Spleen (tissue), 11 donors: ENCODE results near the gene STAG1. TPM values are rescaled to one million over a fixed set of nuclear protein-coding genes. Genes with fewer than 3 reads are reported as not detected.
"Not testable (repeated sequence)": the region's sequence is repeated elsewhere in the genome, so short reads cannot be mapped to it uniquely, and the experiment has no call there.

ENCODE experiments used
- DNase-seq: peaks from one replicate; pipeline ENCODE4 v3.0.0-alpha.2; 2020
- H3K27ac ChIP-seq, 8 donors: fragments of 200-600 bp; sonication (generic) in 7 of 8; 1 replicate in 4 of 8; 2 replicates in 4 of 8; pipeline versions ENCODE4 v1.5.0 to v1.8.0; 2016 to 2021; ENCODE audit warnings: inconsistent platforms in 4 of 8, mild to moderate bottlenecking in 4 of 8, moderate library complexity in 1 of 8
- H3K27me3 ChIP-seq, 7 donors: fragments of 200-600 bp; sonication (generic) in 6 of 7; replicated peaks in 1 of 7; 1 replicate in 4 of 7; 2 replicates in 3 of 7; pipeline versions ENCODE4 v1.5.0 to v1.8.0; 2016 to 2021; ENCODE audit warnings: inconsistent platforms in 3 of 7, mild to moderate bottlenecking in 1 of 7
- H3K36me3 ChIP-seq, 6 donors: fragments of 200-600 bp; sonication (generic) in 5 of 6; 1 replicate in 4 of 6; 2 replicates in 2 of 6; pipeline versions ENCODE4 v1.5.0 to v1.8.0; 2016 to 2021; ENCODE audit warnings: inconsistent platforms in 2 of 6
- H3K4me1 ChIP-seq, 6 donors: fragments of 200-600 bp; sonication (generic) in 5 of 6; 1 replicate in 3 of 6; 2 replicates in 3 of 6; pipeline versions ENCODE4 v1.5.0 to v1.8.0; 2016 to 2021; ENCODE audit warnings: inconsistent platforms in 3 of 6
- H3K4me3 ChIP-seq, 8 donors: fragments of 200-600 bp; sonication (generic) in 7 of 8; 1 replicate in 4 of 8; 2 replicates in 4 of 8; pipeline versions ENCODE4 v1.5.0 to v1.8.0; 2016 to 2021; ENCODE audit warnings: inconsistent platforms in 4 of 8, mild to moderate bottlenecking in 4 of 8, moderate library complexity in 2 of 8
- H3K9me3 ChIP-seq, 8 donors: fragments of 200-600 bp; sonication (generic) in 7 of 8; 1 replicate in 4 of 8; 2 replicates in 4 of 8; pipeline versions ENCODE4 v1.5.0 to v1.8.0; 2016 to 2021; ENCODE audit warnings: inconsistent platforms in 4 of 8
- POLR2A ChIP-seq, 3 donors: fragments of 450-650 bp; IDR thresholded peaks; one replicate each; pipeline ENCODE4 v1.5.1; 2017; ENCODE audit warnings: antibody characterized with exemption in 3 of 3, mild to moderate bottlenecking in 1 of 3
- POLR2AphosphoS5 ChIP-seq, 3 donors: sonication (generic); formaldehyde crosslinking; IDR thresholded peaks; one replicate each; pipeline ENCODE4 v1.5.1; 2017; ENCODE audit warnings: antibody characterized with exemption in 3 of 3
- WGBS, 5 donors: extraction: QIAGEN DNeasy Blood & Tissue Kit in 3 of 5; methylation state at CpG; one replicate each; pipeline versions ENCODE4 v1.1.5 to v1.1.7; 2013 to 2018; 5-methylcytosine and 5-hydroxymethylcytosine counted together
- intact Hi-C: fragments of 100-400 bp; cut with DNase I; formaldehyde crosslinking; loops from one replicate; pipeline ENCODE4 v1.15.0; 2023; ENCODE audit warnings: low total_unique reads
- polyA plus RNA-seq, 3 donors: library from polyadenylated mRNA; stranded (reverse); fragments of 200-250 nt; gene quantifications; one replicate each; pipeline ENCODE4 v1.2.1, GENCODE V29; 2013
- total RNA-seq, 7 donors: library from RNA; depleted of rRNA in 3 of 7; stranded (reverse); fragments of >200 nt in 3 of 7; fragmentation: NEBNext Ultra II Directional in 4 of 7; extraction: Animal tissue kit (Norgen Biotek cat#: 25700) in 4 of 7; gene quantifications; one replicate each; pipeline versions ENCODE4 v1.1.0 to v1.2.1, GENCODE V29; 2016 to 2021
- TF ChIP-seq, protein P1 (sequence below), 11 experiments: fragments of 200-600 bp in 7 of 11; fragments of 450-650 bp in 4 of 11; sonication (generic) in 4 of 11; IDR thresholded peaks in 8 of 11; conservative IDR thresholded peaks in 3 of 11; 1 replicate in 7 of 11; 2 replicates in 4 of 11; pipeline versions ENCODE4 v1.4.0 to v1.8.0; 2016 to 2021; ENCODE audit warnings: antibody characterized with exemption in 11 of 11, inconsistent platforms in 4 of 11, mild to moderate bottlenecking in 1 of 11
- donor health status: healthy with polysubstance abuse.
- donor health status: DM: no; HTN: no; CAD: no; lungs with moderate emphysema.
- donor health status: DM: no; HTN: no; CAD: no.
- donor health status: Bipolar disorder and iron deficiency.
- donor health status: healthy.
- donor health status: DM: no; HTN: no; CAD: no.
- donor health status: DM: yes; HTN: yes; CAD: no.

STAG1 gene
- total and polyA plus RNA-seq, 10 donors = 7.2 to 61.6 (median 47.3) TPM

DNA sequence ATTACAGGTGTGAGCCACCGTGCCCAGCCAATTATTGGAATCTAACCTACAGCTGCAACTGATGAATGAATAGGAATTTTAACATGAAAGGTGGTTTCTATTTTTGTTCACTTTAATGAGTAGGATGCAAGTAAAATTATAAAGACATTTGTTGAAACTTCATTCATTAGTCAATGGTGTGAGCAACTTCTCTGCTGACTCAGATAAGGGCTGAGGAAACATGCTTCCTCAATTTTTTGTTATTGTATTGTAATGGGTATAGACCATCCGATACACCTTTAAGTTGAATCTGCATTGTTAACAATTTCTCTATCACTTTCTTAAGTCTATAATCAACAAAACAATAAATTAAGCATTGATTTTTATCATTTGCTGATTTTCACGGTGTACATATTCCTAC lies 127.8 kb downstream of the STAG1 start:
- Histone ChIP-seq H3K9me3 (peaks cover 0 to 8% (median 3%) of the 10 kb centered on the region in 8 donors), H3K36me3 (peaks cover 0 to 41% (median 0%) of the 10 kb centered on the region in 6 donors), H3K27me3 (no peaks in the 10 kb centered on the region), H3K4me3 (no peak overlapping the region), H3K27ac (no peak overlapping the region), H3K4me1 (peaks cover 0 to 42% (median 15%) of the 10 kb centered on the region in 6 donors)
- intact Hi-C loops = no loop called here
- WGBS, 5 donors = 81 to 93% (median 90%) methylated on average over 3 of the region's 3 CpGs
- no peak for DNase-seq
- TF ChIP-seq, protein P1, sequence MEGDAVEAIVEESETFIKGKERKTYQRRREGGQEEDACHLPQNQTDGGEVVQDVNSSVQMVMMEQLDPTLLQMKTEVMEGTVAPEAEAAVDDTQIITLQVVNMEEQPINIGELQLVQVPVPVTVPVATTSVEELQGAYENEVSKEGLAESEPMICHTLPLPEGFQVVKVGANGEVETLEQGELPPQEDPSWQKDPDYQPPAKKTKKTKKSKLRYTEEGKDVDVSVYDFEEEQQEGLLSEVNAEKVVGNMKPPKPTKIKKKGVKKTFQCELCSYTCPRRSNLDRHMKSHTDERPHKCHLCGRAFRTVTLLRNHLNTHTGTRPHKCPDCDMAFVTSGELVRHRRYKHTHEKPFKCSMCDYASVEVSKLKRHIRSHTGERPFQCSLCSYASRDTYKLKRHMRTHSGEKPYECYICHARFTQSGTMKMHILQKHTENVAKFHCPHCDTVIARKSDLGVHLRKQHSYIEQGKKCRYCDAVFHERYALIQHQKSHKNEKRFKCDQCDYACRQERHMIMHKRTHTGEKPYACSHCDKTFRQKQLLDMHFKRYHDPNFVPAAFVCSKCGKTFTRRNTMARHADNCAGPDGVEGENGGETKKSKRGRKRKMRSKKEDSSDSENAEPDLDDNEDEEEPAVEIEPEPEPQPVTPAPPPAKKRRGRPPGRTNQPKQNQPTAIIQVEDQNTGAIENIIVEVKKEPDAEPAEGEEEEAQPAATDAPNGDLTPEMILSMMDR (IDR thresholded peaks at IDR 0.05 in 8 of 11, conservative IDR thresholded peaks at IDR 0.05 in 3 of 11) = no peak
- TF ChIP-seq POLR2A (IDR thresholded peaks at IDR 0.05) (no peak), POLR2AphosphoS5 (IDR thresholded peaks at IDR 0.05) (no peak)

DNA sequence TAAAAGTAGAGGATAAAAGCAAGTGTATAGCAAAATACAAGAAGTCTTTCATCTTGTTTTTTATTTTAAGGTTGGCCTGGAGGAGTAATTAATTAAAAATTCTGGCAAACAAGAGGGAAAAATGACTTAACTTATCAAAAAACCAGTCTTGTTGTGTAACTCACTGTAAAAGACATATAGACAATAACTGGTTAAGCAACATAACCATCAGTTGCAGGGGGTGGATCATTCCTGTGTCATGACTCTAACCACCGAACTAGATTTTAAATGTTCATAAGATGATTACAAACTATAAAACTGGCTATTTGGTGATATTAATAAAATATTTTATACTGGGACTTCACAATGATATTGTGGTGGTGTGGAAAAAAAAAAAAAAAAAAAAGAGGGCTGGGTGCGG lies 130.6 kb downstream of the STAG1 start:
- H3K27ac ChIP-seq = no peak overlapping the region
- H3K36me3 ChIP-seq = peaks cover 0 to 38% (median 0%) of the 10 kb centered on the region in 6 donors
- H3K27me3 ChIP-seq = no peaks in the 10 kb centered on the region
- TF ChIP-seq, protein P1 (IDR thresholded peaks at IDR 0.05 in 8 of 11, conservative IDR thresholded peaks at IDR 0.05 in 3 of 11) = no peak
- no peak for TF ChIP-seq POLR2AphosphoS5 (IDR thresholded peaks at IDR 0.05)
- TF ChIP-seq POLR2A (IDR thresholded peaks at IDR 0.05) = no peak
- intact Hi-C loops = no loop called here
- DNase-seq = no peak
- H3K4me1 ChIP-seq = peaks cover 0 to 34% (median 12%) of the 10 kb centered on the region in 6 donors
- WGBS, 5 donors = 61 to 89% (median 76%) methylated on average over 1 to 2 of the region's 2 CpGs
- H3K9me3 ChIP-seq = no peaks in the 10 kb centered on the region
- no peak overlapping the region for H3K4me3 ChIP-seq

DNA sequence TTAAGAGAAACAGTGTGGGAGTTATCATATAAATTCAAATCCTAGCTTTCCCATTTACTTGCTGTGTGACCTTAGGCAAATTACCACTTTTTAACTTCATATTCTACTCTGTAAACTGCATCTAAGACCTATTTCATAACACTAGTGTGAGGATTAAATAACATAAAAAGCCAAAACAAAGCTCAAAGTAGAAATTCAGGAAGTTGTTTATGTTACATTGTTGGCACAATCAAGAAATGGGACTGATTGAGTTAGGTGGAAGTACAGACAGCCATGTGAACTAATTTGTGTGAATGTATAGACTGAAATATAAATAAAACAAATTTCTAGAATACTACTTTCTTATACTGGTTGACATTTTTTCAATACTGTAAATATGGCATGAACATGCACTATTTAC lies 131.7 kb downstream of the STAG1 start:
- no peaks in the 10 kb centered on the region for H3K9me3 ChIP-seq
- intact Hi-C loops = no loop called here
- peaks cover 0 to 32% (median 7%) of the 10 kb centered on the region in 6 donors for H3K4me1 ChIP-seq
- TF ChIP-seq, protein P1 (IDR thresholded peaks at IDR 0.05 in 8 of 11, conservative IDR thresholded peaks at IDR 0.05 in 3 of 11) = no peak
- TF ChIP-seq POLR2AphosphoS5 (IDR thresholded peaks at IDR 0.05) (no peak), POLR2A (IDR thresholded peaks at IDR 0.05) (no peak)
- no peaks in the 10 kb centered on the region for H3K27me3 ChIP-seq
- H3K4me3 ChIP-seq = no peak overlapping the region
- DNase-seq = no peak
- H3K36me3 ChIP-seq = peaks cover 0 to 43% (median 0%) of the 10 kb centered on the region in 6 donors
- peak overlapping the region in 1 of 8 donors; percentile 8 for H3K27ac ChIP-seq

DNA sequence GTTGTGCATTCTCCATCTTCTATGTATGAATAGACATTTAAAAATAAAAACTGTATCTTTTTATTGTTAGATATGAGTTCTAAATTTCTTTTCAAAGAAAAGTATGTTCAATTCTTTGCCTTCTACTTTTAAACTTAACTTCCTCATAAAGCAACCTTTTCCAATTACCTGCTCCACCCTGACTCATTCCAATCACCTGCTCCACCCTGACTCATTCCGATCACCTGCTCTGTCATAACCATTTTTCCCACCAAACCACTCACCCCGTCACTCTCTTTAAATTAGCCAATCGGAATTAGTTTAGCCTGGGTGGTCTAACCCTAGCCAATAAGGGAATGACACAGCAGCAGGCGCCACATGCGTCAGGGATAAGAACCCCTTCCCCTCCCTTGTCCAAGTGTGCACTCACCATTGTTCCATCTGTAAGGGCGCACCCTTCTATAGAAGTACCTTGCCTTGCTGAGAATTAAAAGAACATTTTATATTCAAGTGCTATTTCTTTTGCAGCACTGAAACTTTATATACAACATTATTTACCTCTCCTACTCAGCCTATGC lies 134.1 kb downstream of the STAG1 start:
- 78 to 97% (median 81%) methylated on average over 6 of the region's 6 CpGs for WGBS, 5 donors
- intact Hi-C loops, H3K27me3 ChIP-seq: not testable (repeated sequence)

More for the DNA sequence above, 134.1 kb downstream of the STAG1 start:
- H3K9me3 ChIP-seq, DNase-seq, H3K27ac ChIP-seq, H3K4me3 ChIP-seq: not testable (repeated sequence)
- H3K4me1 ChIP-seq = peaks cover 0 to 23% (median 5%) of the 10 kb centered on the region in 6 donors
- peaks cover 0 to 52% (median 0%) of the 10 kb centered on the region in 6 donors for H3K36me3 ChIP-seq
